H9 (cell line): ENCODE results near the gene LNPK. TPM values are rescaled to one million over a fixed set of nuclear protein-coding genes. Genes with fewer than 3 reads are reported as not detected.

Source experiments
- DNase-seq: peaks from one replicate; pipeline ENCODE4 v3.0.0-alpha.2; 2017
- H2AFZ ChIP-seq: one replicate; pipeline ENCODE4 v1.6.1; 2013; ENCODE audit warnings: mild to moderate bottlenecking, low read length, control low read depth, moderate library complexity
- H2AK5ac ChIP-seq: 2 replicates; pipeline ENCODE4 v1.6.1; 2013; ENCODE audit warnings: low read length, control low read depth, mixed read lengths; ENCODE audit not compliant: insufficient read length
- H2BK120ac ChIP-seq: one replicate; pipeline ENCODE4 v1.6.1; 2013; ENCODE audit warnings: low read depth, mild to moderate bottlenecking, low read length, control low read depth, inconsistent platforms; ENCODE audit not compliant: poor library complexity, severe bottlenecking
- H2BK12ac ChIP-seq: 2 replicates; pipeline ENCODE4 v1.6.1; 2013; ENCODE audit warnings: low read length, control low read depth, mixed read lengths, low read depth; ENCODE audit not compliant: insufficient read length
- H2BK15ac ChIP-seq: 2 replicates; pipeline ENCODE4 v1.6.1; 2013; ENCODE audit warnings: low read depth, low read length, control low read depth
- H2BK20ac ChIP-seq: one replicate; pipeline ENCODE4 v1.6.1; 2013; ENCODE audit warnings: low read depth, mild to moderate bottlenecking, low read length, control low read depth, inconsistent platforms; ENCODE audit not compliant: poor library complexity, severe bottlenecking
- H2BK5ac ChIP-seq: 2 replicates; pipeline ENCODE4 v1.6.1; 2013; ENCODE audit warnings: low read length, control low read depth, mixed read lengths; ENCODE audit not compliant: insufficient read length
- H3K14ac ChIP-seq: 2 replicates; pipeline ENCODE4 v1.6.1; 2013; ENCODE audit warnings: low read length, control low read depth; ENCODE audit not compliant: insufficient read depth
- H3K18ac ChIP-seq: 2 replicates; pipeline ENCODE4 v1.6.1; 2013; ENCODE audit warnings: low read depth, mild to moderate bottlenecking, mixed read lengths, low read length, control low read depth; ENCODE audit not compliant: insufficient read length
- H3K23ac ChIP-seq: 2 replicates; pipeline ENCODE4 v1.6.1; 2013; ENCODE audit warnings: low read length, control low read depth, mixed read lengths, low read depth; ENCODE audit not compliant: insufficient read length
- H3K23me2 ChIP-seq: 2 replicates; pipeline ENCODE4 v1.6.1; 2013; ENCODE audit warnings: low read depth, mild to moderate bottlenecking, mixed read lengths, low read length, control low read depth; ENCODE audit not compliant: insufficient read length, poor library complexity, severe bottlenecking
- H3K27ac ChIP-seq: 2 replicates; pipeline ENCODE4 v1.5.1; 2013; ENCODE audit warnings: low read length, control low read depth, mixed read lengths, low read depth; ENCODE audit not compliant: insufficient read length
- H3K27me3 ChIP-seq: 2 replicates; pipeline ENCODE4 v1.6.1; 2013; ENCODE audit warnings: low read length, control low read depth, inconsistent platforms; ENCODE audit not compliant: insufficient read depth
- H3K4ac ChIP-seq: 2 replicates; pipeline ENCODE4 v1.6.1; 2013; ENCODE audit warnings: low read depth, mild to moderate bottlenecking, control low read depth, inconsistent platforms, low read length, moderate library complexity
- H3K4me1 ChIP-seq: 2 replicates; pipeline ENCODE4 v1.6.1; 2013; ENCODE audit warnings: low read length, control low read depth, inconsistent platforms; ENCODE audit not compliant: insufficient read depth
- H3K4me2 ChIP-seq: 2 replicates; pipeline ENCODE4 v1.6.1; 2013; ENCODE audit warnings: low read length, control low read depth, mixed read lengths; ENCODE audit not compliant: insufficient read length, insufficient read depth
- H3K56ac ChIP-seq: 2 replicates; pipeline ENCODE4 v1.6.1; 2013; ENCODE audit warnings: low read depth, mild to moderate bottlenecking, mixed read lengths, low read length, control low read depth; ENCODE audit not compliant: insufficient read length
- H3K79me1 ChIP-seq: 2 replicates; pipeline ENCODE4 v1.6.1; 2013; ENCODE audit warnings: low read depth, mild to moderate bottlenecking, moderate library complexity, low read length, control low read depth, inconsistent platforms; ENCODE audit not compliant: insufficient read depth, poor library complexity, severe bottlenecking
- H3K79me2 ChIP-seq: 2 replicates; pipeline ENCODE4 v1.6.1; 2013; ENCODE audit warnings: low read length, control low read depth, inconsistent platforms; ENCODE audit not compliant: insufficient read depth
- H3K9ac ChIP-seq: 2 replicates; pipeline ENCODE4 v1.6.1; 2013; ENCODE audit warnings: low read length, control low read depth, mixed read lengths; ENCODE audit not compliant: insufficient read length; ENCODE audit errors: extremely low read depth
- H3K9me3 ChIP-seq: one replicate; pipeline ENCODE4 v1.6.1; 2013; ENCODE audit warnings: low read depth, low read length, inconsistent platforms; ENCODE audit not compliant: control insufficient read depth
- H3T11ph ChIP-seq: one replicate; pipeline ENCODE4 v1.6.1; 2013; ENCODE audit warnings: mild to moderate bottlenecking, low read length, control low read depth, inconsistent platforms
- H4K20me1 ChIP-seq: one replicate; pipeline ENCODE4 v1.6.1; 2013; ENCODE audit not compliant: control insufficient read depth, insufficient read length, insufficient read depth
- H4K5ac ChIP-seq: 2 replicates; pipeline ENCODE4 v1.6.1; 2013; ENCODE audit warnings: low read depth, mild to moderate bottlenecking, mixed read lengths, low read length, control low read depth; ENCODE audit not compliant: insufficient read length
- H4K8ac ChIP-seq: replicated peaks from 2 replicates; pipeline ENCODE4 v1.6.1; 2013; ENCODE audit warnings: low read length, control low read depth, mixed read lengths, low read depth; ENCODE audit not compliant: insufficient read length
- H4K91ac ChIP-seq: 2 replicates; pipeline ENCODE4 v1.6.1; 2013; ENCODE audit warnings: low read depth, mild to moderate bottlenecking, moderate library complexity, mixed read lengths, low read length, control low read depth; ENCODE audit not compliant: insufficient read length
- H3K27ac Mint-ChIP-seq, 3 experiments: 2 replicates in 2 of 3; 3 replicates in 1 of 3; pipeline ENCODE4 v1.8.0; 2020 to 2021; ENCODE audit warnings: mixed read lengths in 3 of 3, mild to moderate bottlenecking in 1 of 3, moderate library complexity in 1 of 3
- H3K27me3 Mint-ChIP-seq: 2 replicates; pipeline ENCODE4 v1.8.0; 2021; ENCODE audit warnings: low read depth, mild to moderate bottlenecking, moderate library complexity, mixed read lengths
- H3K36me3 Mint-ChIP-seq, 3 experiments: 2 replicates in 2 of 3; 3 replicates in 1 of 3; pipeline ENCODE4 v1.8.0; 2020 to 2021; ENCODE audit warnings: low read depth in 3 of 3, mixed read lengths in 3 of 3; ENCODE audit not compliant: insufficient read depth in 1 of 3
- H3K4me1 Mint-ChIP-seq, 2 experiments: 2 replicates each; pipeline ENCODE4 v1.8.0; 2020; ENCODE audit warnings: mixed read lengths in 2 of 2
- H3K4me3 Mint-ChIP-seq, 2 experiments: 2 replicates in 1 of 2; 3 replicates in 1 of 2; pipeline ENCODE4 v1.8.0; 2020 to 2021; ENCODE audit warnings: mild to moderate bottlenecking in 2 of 2, mixed read lengths in 2 of 2, moderate library complexity in 1 of 2
- H3K9me3 Mint-ChIP-seq, 2 experiments: 2 replicates in 1 of 2; 3 replicates in 1 of 2; pipeline ENCODE4 v1.8.0; 2020; ENCODE audit warnings: mild to moderate bottlenecking in 2 of 2, mixed read lengths in 2 of 2, moderate library complexity in 1 of 2
- CTCF ChIP-seq: fragments of 200-600 bp; sonication (generic); conservative IDR thresholded peaks from 3 replicates; pipeline ENCODE4 v1.8.0; 2021; ENCODE audit warnings: antibody characterized with exemption, mild to moderate bottlenecking
- WGBS: extraction: QIAGEN DNeasy Blood & Tissue Kit; methylation state at CpG from one replicate; pipeline ENCODE4 v1.1.7; 2013; ENCODE audit warnings: missing lambda C conversion rate, low lambda C conversion rate, mixed read lengths; ENCODE audit not compliant: insufficient read length; ENCODE audit errors: extremely low coverage; 5-methylcytosine and 5-hydroxymethylcytosine counted together
- total RNA-seq: library from RNA; stranded (reverse); gene quantifications from 2 replicates; pipeline ENCODE4 v1.2.1, GENCODE V29; 2021

The LNPK gene
- total RNA-seq, 1 experiment from 2014 or later, result 8.5 TPM

- Histone ChIP-seq H3K27me3 (no peaks in the 10 kb centered on the region), H3K23ac (no peak overlapping the region), H3K9ac (no peak overlapping the region), H3K27ac (no peak overlapping the region), H3K18ac (no peak overlapping the region), H2AK5ac (no peak overlapping the region), H3K23me2 (no peaks in the 10 kb centered on the region), H2BK5ac (no peak overlapping the region), H3K4me2 (no peak overlapping the region), H3K56ac (no peak overlapping the region), H3K79me1 (no peaks in the 10 kb centered on the region), H2BK12ac (no peak overlapping the region), H4K8ac (no peak overlapping the region), H3T11ph (no peak overlapping the region), H3K4ac (no peak overlapping the region), H3K9me3 (no peaks in the 10 kb centered on the region), H4K5ac (no peak overlapping the region), H2AFZ (no peak overlapping the region), H2BK15ac (no peak overlapping the region), H4K20me1 (no peaks in the 10 kb centered on the region), H3K14ac (no peak overlapping the region), H2BK20ac (no peak overlapping the region), H3K79me2 (no peaks in the 10 kb centered on the region), H2BK120ac (no peak overlapping the region), H4K91ac (no peak overlapping the region), H3K4me1 (no peaks in the 10 kb centered on the region)
- no peaks in the 10 kb centered on the region for H3K9me3 Mint-ChIP-seq
- no peaks in the 10 kb centered on the region for H3K36me3 Mint-ChIP-seq
- H3K4me1 Mint-ChIP-seq, result no peaks in the 10 kb centered on the region
- no peak for DNase-seq
- no peak overlapping the region for H3K4me3 Mint-ChIP-seq
- H3K27ac Mint-ChIP-seq, result no peak overlapping the region
- WGBS, result no CpG with 5 or more reads among the region's 3 CpGs
- no peak for TF ChIP-seq CTCF
- H3K27me3 Mint-ChIP-seq, result peaks cover 2% of the 10 kb centered on the region; the same call in 1 of the 2 replicates
These were observed 124.1 kb downstream of the LNPK start for GRCh38 chr2:175877845-175878544.
